ENCODE measurements around the gene SLCO4A1.

DNA sequence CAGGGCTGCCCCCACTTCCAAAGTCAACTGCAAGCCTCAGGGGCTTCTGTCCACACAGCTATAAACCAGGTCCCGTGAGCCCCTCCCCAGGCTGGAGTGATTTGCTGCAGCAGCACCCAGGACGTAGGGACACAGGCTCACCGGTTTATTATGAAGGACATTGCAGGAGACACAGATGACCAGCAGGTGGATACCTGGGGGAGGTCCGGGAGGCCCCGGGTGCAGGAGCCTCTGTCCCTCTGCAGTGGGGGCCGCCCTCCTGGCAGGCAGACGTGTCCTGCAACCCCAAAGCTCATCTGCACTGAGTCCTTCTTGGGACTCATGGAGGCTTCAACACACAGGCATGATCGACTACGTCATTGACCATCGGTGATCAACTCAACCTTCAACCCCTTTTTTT is 51.8 kb downstream of the SLCO4A1 start:
- TF ChIP-seq REST (IDR thresholded peaks at IDR 0.05; ENCODE audit: insufficient read depth in 1 of 2, low read depth in 2 of 2, low read length in 2 of 2): no peak
- no peak for TF ChIP-seq TAF1 (IDR thresholded peaks at IDR 0.05; ENCODE audit: borderline replicate concordance, insufficient read depth, low read length)
- TF ChIP-seq POLR2AphosphoS5 (IDR thresholded peaks at IDR 0.05; ENCODE audit: low read depth, low read length): no peak
- no peak for TF ChIP-seq SIN3A (IDR thresholded peaks at IDR 0.05; ENCODE audit: borderline replicate concordance, insufficient read depth, low read length)
- no peak for TF ChIP-seq FOXP2 (optimal IDR thresholded peaks at IDR 0.05; ENCODE audit: borderline replicate concordance, extremely low read depth, extremely low read length, insufficient read depth)
